VCaP (cell line): ENCODE data around the gene CENPK.

ENCODE experiments used
- H3K27ac ChIP-seq: fragments of 450-650 bp; 2 replicates; pipeline ENCODE4 v1.5.1; 2017
- CTCF ChIP-seq: fragments of 450-650 bp; conservative IDR thresholded peaks from 2 replicates; pipeline ENCODE4 v1.5.1; 2017; ENCODE audit warnings: mild to moderate bottlenecking, moderate library complexity

CENPK gene

GRCh38 chr5:65481635-65482295 is 81.2 kb downstream of the CENPK start, which contains the start of gene ADAMTS6:
TSS of gene ADAMTS6 (minus strand) at chr5:65481920. CDS start at chr5:65473673, 8,247 bp downstream.
- TF ChIP-seq CTCF = no peak
- H3K27ac ChIP-seq = peak within 1 kb of the TSS; percentile 25; the same call in 1 of the 2 replicates

GRCh38 chr5:65481171-65481581 is 81.8 kb downstream of the CENPK start:
- no peak for TF ChIP-seq CTCF
- H3K27ac ChIP-seq = no peak overlapping the region

GRCh38 chr5:65480306-65480865 is 82.6 kb downstream of the CENPK start:
- TF ChIP-seq CTCF = no peak
- H3K27ac ChIP-seq = no peak overlapping the region

GRCh38 chr5:65479527-65479926 is 83.4 kb downstream of the CENPK start:
- TF ChIP-seq CTCF = no peak
- H3K27ac ChIP-seq = no peak overlapping the region

GRCh38 chr5:65478336-65478735 is 84.6 kb downstream of the CENPK start:
- no peak for TF ChIP-seq CTCF
- no peak overlapping the region for H3K27ac ChIP-seq

GRCh38 chr5:65475895-65476294 is 87.1 kb downstream of the CENPK start:
- H3K27ac ChIP-seq = no peak overlapping the region
- no peak for TF ChIP-seq CTCF

- no peak overlapping the region for H3K27ac ChIP-seq
- TF ChIP-seq CTCF = no peak
Observed at GRCh38 chr5:65475336-65475735, 87.6 kb downstream of the CENPK start.
